GM19351 (cell line): Measurements from ENCODE around the gene WDR18.

ENCODE experiments used
- ATAC-seq: cut with Tn5 transposase; IDR thresholded peaks from one replicate; pipeline ENCODE4 v1.9.1; 2021; ENCODE audit warnings: mild to moderate bottlenecking, moderate library complexity; ENCODE audit not compliant: unreplicated experiment

WDR18 gene

GRCh38 chr19:1040476-1041271 lies 56.5 kb downstream of the WDR18 start:
- peak; percentile 56 for ATAC-seq

GRCh38 chr19:1041272-1041834 lies 57.2 kb downstream of the WDR18 start:
- no peak for ATAC-seq

GRCh38 chr19:1041835-1042685 lies 57.9 kb downstream of the WDR18 start:
- ATAC-seq: no peak

GRCh38 chr19:1042689-1043511 lies 58.8 kb downstream of the WDR18 start:
- ATAC-seq: no peak
